PC-3 (cell line): ENCODE measurements around the gene MRI1.

ENCODE experiments used
- EZH2 ChIP-seq: fragments of 300-600 bp; sonication (generic); IDR thresholded peaks from one replicate; pipeline ENCODE4 v1.6.1; 2017; ENCODE audit warnings: antibody characterized with exemption, mild to moderate bottlenecking, low read length; ENCODE audit not compliant: unreplicated experiment
- EZH2phosphoT487 ChIP-seq: fragments of 300-600 bp; sonication (generic); IDR thresholded peaks from 2 replicates; pipeline ENCODE4 v1.6.1; 2018; ENCODE audit warnings: mild to moderate bottlenecking, antibody characterized with exemption, low read length, borderline replicate concordance

GRCh38 chr19:13794398-13794756, 30.1 kb downstream of the MRI1 start:
- TF ChIP-seq EZH2phosphoT487 (no peak), EZH2 (no peak)
